NCI-H2227 (cell line): ENCODE measurements around the gene LRRTM4.
"Not testable (repeated sequence)": the region's sequence is repeated elsewhere in the genome, so short reads cannot be mapped to it uniquely, and the experiment has no call there.

Experiments
- DNase-seq: peaks from one replicate; lab custom pipeline; 2025; ENCODE audit not compliant: unreplicated experiment; lab: John Stamatoyannopoulos, UW

Gene LRRTM4

DNA sequence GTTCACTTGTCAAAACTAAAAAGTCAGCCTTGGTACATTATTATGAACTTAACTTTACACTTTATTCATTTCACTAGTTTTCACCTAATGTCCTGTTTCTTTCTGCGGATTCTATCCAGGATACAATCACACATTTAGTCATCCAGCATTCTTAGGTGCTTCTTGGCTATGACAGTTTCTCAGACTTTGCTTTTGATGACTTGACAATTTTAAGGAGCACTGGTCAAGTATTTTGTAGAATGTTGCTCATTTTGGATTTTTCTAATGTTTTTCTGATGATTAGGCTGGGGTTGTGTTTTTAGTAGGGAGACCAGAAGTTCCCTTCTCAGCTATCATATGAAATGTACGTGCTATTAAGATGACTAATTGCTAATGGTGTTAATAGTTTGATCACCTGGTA lies 601.2 kb downstream of the LRRTM4 start:
- DNase-seq, result no peak

DNA sequence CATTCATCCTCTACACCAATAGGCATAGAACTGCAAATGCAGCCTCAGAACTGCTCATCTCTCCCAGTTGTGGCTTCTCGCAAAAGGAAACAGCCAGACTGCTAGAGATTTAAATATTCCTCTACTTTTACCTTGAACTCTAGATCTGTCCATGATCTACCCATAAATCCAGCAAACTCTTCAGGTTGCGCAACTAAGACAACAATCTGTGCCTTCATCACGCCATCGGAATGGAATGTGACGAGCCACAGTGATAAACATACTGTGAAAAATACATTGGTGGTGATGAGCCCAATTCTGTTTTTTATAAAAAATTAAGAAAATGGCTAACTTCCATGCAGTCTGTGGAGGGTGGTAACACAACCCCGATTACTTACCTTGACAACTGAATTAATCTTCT lies 626.7 kb downstream of the LRRTM4 start:
- DNase-seq, result no peak

DNA sequence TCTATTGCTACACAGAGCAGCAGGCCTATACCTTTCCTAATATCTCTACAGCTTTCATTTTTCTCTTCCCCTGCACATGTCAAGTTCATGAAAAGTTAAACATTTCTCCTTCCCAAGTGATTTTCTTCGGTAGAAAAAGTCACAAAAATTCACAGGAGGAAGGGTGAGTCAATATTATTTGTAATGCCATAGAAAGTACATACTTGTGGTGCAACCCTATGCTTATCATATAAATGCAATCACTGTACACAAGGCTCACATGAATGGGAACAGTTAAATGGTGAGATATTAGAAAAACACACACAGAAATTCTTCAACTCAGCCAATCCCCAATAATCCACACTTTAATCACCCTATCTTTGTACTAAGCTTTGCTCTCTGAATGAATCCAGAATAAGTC lies 651.6 kb downstream of the LRRTM4 start:
- no peak for DNase-seq

DNA sequence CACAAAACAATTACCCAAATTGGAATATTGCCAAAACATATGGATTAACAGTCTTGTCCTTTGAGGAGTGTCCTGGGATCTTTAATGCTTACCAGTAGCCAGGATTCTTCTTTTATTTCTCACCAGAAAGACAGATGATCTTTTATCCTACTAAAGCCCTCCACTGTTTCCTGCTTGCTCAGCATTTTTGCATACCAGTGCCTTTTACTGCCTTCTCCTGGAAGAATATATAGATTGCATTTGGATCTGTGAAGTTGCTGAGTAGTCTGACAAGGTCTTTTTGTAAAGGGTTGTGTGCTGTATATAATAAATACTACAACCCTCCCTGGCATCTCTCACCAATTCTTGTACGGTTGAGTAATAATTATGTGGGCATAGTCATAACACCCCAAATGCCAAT lies 652.2 kb downstream of the LRRTM4 start:
- DNase-seq, result no peak

DNA sequence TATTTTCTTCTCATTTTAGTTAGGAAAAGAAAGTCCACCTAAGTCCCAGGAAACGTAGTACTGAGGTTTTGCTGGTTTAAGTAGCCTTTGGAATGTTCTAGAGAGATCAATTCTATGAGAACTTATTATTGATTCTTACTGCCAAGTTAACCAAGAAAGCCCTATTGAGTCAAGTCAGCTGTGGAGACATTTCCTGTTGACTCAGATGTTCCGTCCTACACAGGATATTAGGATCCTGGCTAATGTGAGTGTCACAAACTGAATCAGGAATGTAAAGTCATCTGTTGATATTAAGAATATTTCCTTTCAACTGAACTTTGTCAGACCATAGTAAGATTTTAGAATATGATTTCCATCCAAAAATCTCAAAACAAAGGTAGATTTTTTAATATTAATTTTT lies 654.3 kb downstream of the LRRTM4 start:
- DNase-seq, result no peak

DNA sequence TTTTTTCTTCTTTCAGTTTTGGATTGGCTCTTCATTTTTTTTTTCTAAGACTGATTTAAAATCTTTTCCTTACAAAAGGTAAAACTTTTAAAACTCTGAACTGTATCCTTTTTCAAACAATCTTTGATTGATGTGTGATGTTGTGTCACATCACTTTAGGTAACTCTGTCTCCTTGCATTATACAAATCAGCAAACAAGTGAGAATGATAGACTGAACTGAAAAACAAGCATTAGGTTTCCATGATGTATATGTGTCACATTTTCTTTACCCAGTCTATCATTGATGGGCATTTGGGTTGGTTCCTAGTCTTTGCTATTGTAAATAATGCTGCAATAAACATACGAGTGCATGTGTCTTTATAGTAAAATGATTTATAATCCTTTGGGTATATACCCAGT lies 655.7 kb downstream of the LRRTM4 start:
- no peak for DNase-seq

DNA sequence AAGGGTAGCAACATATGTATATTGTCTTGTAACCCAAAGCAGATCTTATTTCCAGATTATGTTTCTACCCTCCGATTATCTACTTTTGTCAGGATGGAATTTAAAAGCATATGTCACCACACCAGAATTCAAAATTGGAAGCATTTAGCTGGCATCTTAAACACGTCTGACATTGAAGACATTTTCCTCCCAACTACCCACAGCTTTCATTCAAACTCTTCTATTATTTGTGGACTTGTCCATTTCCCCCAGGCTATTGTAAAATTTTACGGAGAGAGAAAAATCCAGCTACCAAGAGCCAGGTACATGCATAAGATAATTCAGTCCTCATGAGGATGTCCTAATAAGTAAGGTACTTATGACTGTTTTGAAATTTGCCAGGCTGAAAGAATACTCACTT lies 659.3 kb downstream of the LRRTM4 start:
- DNase-seq, result no peak

DNA sequence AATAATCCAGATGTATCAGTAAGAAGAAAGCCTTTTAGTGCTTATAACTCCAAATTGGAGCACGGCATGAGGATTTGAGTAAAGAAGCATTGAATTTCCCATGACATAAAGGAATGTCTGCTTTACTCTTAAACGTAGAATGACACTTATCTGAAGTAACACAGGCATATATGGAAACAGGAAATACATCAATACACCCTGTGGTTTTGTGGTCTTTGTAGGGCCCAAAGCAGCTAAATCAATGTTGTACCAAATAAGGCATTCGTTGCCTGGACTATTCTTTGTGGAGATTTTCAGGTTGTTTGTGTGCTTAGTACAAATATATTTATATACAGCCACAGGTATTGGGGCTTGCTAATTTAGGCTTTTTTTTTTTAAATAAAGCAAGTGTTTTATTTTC lies 660.5 kb downstream of the LRRTM4 start:
- no peak for DNase-seq

DNA sequence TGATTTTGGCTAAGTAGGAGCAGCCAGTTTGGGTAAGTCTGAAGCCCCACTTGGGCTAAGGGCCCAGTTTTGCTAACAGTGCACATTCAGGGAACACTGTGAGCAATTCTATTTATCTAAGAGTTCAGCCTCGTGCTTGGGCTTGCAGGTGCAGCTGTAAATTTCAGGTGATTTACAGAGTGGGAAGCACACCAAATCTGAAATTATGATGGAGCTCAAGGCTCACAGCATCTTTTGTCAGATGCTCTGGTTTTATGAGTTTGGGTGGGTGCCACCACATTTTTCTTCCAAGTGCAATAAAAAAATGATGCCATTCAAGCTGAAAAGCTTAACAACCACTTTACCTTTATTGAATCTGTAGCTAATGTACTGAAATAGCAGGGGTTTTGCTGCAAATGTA lies 671.2 kb downstream of the LRRTM4 start:
- peak; percentile 71 for DNase-seq

DNA sequence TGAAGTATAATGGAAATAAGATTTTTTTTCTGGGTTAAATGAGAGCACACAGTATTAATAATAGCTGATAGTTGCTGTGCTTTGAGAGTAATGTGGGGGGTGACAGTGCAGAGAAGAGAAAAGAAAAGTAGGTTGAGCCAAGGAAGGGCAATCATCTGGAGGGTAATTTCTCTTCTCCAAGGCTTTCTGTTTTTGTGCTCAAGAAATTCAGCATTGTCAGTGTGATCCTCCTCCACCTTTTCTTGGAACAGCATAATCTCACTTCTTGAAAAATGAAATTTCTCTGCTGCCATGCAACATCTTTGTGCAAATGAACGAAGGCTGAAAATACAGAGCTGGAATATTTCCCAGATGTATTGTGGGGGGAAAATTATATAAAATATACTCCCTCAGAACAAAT lies 673.1 kb downstream of the LRRTM4 start:
- DNase-seq, result no peak

DNA sequence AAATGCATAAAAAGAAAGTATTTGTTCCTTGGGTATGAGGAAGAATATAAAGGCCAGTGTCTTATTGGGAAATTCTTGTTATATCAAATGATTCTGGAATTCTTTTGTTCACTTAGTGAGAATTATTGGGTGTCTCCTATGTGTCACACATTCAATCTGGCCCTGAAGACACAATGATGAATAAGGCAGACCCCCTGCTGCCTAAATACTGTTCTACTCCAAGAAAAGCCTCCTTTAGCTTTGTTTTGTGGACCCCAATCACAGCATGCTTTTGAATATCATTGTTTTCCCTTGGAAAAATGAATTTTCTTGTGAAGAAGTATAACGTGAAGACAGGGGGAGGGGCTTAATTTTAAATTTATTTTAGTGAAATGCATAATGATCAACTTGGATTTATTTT lies 682.4 kb downstream of the LRRTM4 start:
- DNase-seq, result no peak

DNA sequence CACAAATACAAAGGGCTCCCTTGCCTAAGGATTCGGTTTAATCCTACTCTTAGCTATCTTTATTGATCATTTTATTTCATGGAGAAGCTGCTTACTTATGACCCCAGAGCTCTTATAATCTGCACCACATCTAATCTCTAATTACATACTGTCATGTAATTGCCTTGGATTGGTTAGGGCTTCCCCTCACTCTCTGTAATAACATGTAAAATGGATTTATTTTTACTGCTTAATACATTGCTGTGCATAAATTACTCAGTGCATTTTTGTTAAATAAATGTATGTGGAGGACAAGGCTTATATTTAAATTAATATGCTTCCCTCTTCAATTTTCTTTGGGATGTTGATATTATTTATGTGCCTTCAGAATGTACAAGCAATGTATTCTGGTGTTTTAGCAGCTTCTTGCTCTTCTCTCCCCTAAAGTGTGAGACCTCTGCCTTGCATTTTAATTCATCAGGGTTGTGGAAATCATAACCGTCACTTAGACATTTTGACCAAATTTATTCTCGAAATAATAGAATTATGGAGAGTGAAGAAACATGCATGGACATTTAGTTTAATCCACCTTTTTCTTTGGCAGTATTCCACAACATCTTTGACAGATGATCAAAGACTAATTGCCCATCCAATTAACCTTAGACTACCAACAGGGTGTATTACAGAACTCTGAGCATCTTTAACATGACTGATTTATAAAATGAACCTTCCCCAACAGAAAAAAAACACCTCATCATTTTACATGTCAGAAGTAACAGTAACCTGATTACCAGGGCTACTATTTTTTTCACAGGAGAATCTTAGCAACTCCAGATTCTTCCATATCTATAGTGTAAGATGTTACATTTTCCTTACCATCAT lies 692.6 kb downstream of the LRRTM4 start:
- DNase-seq, result no peak

DNA sequence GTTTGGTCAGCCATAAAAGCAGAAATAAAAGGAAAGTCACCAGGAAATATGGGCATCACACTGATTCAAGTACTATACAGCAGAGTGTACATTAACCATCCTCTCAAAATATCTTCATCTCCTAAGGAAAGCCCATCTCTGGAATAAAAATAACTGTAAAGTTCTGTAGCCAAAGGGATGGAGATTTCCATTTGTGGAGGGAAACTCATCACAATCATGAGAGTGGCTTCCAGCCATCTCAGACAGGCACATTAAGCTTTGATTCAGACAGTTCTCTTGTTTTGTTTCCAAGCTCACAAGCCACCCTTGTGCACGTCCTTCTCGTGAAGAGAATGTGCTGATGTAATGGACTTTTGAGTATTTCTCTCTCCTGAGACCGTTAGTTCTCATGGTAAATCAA lies 695.5 kb downstream of the LRRTM4 start:
- no peak for DNase-seq

DNA sequence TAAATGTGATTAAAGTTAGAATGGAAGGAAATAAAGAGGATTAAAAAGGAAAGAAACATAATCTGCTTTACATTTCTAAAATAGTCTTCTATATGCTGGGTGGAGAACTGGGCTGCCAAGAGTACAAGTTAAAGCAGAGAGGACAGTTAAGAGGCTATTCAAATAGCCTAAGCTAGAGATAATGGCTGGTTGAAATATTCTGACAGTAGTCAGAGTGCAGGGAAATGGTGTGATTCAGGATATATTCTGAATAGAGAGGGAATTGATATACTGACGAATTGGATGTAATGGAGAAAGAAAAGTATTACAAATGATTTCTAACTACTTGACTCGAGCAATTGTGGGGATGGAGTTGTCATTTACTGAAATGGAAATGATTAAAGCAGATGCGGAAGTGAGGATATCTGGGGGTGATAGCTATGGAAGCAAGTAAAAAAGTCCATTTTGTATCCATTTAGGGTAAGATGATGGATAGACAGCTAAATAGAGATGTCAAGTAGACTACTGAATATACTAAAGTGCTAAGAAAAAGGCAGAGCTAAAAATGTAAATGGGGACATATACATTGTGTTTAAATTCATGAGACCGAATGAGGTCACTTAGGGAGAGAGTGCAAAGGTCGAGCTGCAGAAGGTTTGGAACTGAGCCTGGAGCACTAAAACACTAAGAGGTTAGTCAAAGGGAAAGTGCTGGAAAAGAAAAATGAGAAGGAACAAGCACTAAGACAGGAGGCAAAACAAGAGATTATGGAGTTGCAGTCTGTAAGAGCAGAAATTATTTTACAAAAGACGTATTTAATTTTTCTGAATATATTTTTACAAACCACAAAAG lies 696.8 kb downstream of the LRRTM4 start:
- no peak for DNase-seq

DNA sequence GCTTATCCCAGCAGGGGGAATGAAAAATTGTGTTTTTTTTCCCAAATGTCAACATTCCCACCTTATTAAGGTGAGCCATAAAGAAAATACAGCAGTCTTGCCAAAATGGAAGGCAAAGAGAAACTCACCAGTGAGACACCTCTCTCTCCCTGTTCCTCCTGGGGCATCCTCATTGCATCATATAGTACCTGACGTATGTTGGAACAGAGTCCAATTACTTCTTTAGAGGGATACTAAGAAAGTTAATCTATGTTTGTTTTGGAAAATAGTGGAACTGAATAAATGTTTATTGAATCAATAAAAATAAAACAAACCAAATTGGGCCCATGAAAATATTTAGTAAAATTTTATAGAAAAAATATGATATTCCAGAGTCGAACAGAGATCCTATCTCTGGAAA lies 700.4 kb downstream of the LRRTM4 start:
- DNase-seq, result no peak

DNA sequence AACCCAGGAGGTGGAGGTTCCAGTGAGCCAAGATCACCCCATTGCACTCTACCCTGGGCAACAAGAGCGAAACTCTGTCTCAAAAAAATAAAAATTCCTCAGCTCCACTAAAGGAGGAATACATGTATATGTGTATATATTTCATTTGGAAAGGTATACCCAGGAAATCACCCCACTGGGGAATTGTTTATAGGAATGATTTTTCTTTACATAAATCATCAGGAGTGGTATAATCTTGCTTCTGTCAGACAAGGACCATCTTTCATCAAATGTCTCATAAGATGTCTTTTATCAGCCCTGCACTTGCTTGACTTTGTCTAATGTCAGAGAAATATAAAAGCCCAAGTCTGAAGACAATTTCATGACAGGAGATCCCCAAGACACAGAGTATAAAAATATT lies 709.1 kb downstream of the LRRTM4 start:
- DNase-seq, result no peak

DNA sequence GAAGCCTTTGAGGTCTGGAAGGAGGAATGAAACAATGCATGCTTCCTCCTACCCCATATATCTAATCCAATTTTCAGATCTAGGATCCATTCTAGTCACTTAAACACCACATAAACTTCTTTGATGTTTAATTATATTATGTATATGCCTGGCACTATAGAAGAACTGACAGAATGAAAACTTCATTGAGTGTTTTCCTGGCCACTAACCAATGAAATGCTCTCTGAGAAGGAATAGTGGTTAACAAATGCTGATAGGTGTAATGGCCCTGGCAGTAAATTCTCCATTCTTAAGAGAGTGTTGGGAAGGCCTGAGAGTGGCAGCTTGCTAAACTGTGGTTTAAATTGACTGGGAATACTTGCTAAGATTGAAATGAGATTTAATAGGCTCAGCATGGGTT lies 710.0 kb downstream of the LRRTM4 start:
- peak; percentile 41 for DNase-seq

DNA sequence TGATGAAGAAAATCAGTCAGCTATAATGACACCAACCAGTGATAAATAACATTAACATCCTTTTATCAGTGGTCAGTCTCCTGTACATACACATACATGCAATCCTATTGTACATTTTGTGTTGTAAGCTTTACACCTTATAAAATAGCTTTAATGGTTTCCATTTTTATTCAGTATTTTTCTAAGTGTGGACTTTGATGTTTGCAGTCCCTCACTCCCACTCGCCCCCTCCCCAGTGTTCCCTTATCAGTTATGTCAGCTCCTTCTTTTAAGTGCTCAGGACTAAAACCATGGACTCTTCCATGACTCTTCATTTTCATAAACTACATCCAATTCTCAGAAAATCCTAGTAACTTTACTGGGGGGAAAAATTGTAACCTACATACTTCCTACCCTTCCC lies 713.0 kb downstream of the LRRTM4 start:
- DNase-seq, result no peak

DNA sequence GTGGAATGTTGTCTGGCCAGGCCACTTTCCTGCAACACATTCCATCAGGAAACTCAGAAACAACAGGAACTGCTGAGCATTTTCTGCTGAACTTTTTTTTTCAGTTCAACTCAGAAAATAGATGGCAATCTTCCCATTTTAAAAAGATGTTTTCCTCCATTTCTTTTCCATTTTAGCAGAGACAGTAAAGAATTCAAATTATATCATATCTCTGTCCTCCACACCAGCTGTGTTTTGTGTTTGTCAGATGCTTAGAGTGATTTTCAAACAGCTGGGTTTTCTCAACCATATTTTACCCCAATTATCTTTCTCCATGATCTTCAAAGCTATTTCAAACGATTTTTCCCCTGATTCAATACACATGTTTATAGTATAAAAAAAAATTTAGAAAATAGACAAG lies 713.4 kb downstream of the LRRTM4 start:
- no peak for DNase-seq

DNA sequence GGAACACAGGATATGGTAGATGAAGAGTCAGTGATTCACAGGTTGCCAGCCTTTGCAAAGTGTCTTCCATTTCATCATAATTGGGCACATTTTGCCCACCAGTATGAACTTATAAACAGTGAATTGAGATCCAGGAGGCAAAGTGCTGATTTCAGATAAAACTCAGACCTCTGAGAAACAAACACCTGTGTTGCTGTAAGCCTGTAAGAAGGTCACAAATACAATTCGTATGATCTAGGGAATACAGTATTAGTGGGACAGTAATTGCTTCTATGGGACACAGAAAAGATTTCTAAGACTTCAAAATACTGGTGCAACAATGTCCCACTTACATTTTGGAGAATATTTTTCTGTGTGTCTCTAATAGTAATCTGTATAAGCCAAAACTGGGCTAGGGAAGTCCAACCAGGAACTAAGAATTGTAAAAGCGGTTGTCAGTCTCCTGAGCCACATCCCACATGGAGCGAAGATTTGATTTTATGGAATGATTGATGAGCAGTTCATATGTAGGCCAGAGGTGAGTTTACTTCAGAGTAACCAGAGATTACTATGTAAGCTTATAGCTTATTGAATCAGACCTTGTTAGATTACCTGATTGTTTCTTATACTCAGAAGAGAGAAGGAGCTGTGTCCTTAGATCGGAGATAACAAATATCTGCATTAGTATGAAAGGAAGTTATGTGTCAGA lies 728.4 kb downstream of the LRRTM4 start:
- no peak for DNase-seq

DNA sequence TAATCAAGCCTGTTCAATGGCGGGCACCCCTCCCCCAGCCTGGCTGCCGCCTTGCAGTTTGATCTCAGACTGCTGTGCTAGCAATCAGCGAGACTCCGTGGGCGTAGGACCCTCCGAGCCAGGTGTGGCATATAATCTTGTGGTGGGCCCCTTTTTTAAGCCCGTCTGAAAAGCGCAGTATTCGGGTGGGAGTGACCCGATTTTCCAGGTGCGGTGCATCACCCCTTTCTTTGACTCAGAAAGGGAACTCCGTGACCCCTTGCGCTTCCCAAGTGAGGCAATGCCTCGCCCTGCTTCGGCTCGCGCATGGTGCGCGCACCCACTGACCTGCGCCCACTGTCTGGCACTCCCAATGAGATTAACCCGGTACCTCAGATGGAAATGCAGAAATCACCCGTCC lies 740.9 kb downstream of the LRRTM4 start:
- not testable (repeated sequence) for DNase-seq

DNA sequence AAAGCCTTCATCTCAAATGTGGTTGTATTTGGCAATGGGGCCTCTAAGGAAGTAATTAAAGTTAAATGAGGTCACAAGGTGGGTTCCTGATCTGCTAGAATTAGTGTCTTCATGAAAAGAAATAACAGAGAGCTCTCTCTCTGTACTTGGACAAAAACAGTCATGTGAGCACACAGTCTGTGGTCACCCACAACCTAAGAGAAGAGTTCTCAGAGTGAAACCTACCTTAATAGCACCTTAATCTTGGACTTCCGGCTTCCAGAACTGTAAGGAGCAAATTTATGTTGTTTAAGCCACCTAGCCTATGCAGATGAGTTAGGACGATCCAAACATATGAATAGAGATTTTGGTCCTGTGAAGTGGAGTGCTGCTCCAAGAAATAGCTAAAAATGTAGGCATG lies 758.9 kb downstream of the LRRTM4 start:
- no peak for DNase-seq
